Measurements from ENCODE around the gene APOBEC3G. TPM values are rescaled to one million over a fixed set of nuclear protein-coding genes. Genes with fewer than 3 reads are reported as not detected.
"Not testable (repeated sequence)": the region's sequence is repeated elsewhere in the genome, so short reads cannot be mapped to it uniquely, and the experiment has no call there.

Gene APOBEC3G
- total and polyA plus RNA-seq, 2 experiments from 2014 or later, result 1.3 to 4.6 TPM

DNA sequence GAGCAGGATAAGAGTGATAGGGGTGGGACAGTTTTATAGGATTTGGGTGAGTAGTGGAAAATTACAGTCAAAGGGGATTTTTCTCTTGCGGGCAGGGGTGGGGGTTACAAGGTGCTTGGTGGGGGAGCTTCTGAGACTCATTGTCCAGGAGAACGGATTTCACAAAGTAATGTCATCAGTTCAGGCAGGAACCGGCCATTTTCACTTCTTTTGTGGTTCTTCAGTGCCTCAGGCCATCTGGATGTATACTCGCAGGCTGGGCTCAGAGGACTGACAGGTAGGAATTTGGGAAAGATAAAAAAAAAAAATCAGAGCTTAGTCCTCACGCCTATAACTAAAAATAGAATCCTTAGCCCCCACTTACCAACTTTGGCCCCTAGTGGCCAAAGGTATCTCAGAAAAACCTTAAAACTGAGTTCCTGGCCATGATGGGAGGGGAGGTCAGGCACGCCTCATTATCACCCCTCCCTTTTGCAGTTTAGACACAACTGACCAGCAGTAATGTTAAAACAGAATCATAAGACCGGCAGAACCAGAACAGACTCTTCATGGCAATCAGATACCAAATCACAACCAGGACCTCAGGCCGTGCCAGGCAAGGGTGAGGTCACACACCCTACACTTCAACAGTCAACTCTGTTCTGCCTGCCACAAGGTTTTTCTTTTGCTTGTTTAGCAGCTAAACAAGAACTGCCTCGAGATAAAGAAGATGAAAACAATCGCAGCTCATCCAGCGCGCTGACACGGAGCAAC, 8.9 kb upstream of the APOBEC3G start:
- H3K4me3 ChIP-seq, result no peak overlapping the region
- 34% methylated on average over 13 of the region's 13 CpGs for WGBS (ENCODE audit: low lambda C conversion rate, missing lambda C conversion rate)

DNA sequence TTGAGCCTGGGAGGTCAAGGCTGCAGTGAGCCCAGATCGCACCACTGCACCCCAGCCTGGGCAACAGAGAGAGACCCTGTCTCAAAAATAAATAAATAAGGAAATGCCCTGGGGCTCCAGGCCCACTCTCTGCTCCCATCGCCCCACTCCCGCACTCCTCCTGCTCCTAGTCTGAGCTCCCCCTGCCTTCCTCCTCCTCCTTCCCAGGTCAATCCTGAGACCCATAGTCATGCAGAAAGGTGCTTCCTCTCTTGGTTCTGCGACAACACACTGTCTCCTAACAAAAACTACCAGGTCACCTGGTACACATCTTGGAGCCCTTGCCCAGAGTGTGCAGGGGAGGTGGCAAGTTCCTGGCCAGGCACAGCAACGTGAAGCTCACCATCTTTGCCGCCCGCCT, 6.9 kb upstream of the APOBEC3G start:
- no peaks in the 10 kb centered on the region for H3K36me3 ChIP-seq (replicated peaks; ENCODE audit: insufficient read depth, low read depth)
- DNase-seq (ENCODE audit: low spot score), result no peak
- no peaks in the 10 kb centered on the region for H3K9me3 ChIP-seq (ENCODE audit: low read depth)
- H3K4me1 ChIP-seq (ENCODE audit: insufficient read depth), result no peaks in the 10 kb centered on the region
- H3K4me2 ChIP-seq, result no peak overlapping the region
- no peak for TF ChIP-seq EZH2 (IDR thresholded peaks at IDR 0.05; ENCODE audit: borderline replicate concordance)
- TF ChIP-seq, protein P1, sequence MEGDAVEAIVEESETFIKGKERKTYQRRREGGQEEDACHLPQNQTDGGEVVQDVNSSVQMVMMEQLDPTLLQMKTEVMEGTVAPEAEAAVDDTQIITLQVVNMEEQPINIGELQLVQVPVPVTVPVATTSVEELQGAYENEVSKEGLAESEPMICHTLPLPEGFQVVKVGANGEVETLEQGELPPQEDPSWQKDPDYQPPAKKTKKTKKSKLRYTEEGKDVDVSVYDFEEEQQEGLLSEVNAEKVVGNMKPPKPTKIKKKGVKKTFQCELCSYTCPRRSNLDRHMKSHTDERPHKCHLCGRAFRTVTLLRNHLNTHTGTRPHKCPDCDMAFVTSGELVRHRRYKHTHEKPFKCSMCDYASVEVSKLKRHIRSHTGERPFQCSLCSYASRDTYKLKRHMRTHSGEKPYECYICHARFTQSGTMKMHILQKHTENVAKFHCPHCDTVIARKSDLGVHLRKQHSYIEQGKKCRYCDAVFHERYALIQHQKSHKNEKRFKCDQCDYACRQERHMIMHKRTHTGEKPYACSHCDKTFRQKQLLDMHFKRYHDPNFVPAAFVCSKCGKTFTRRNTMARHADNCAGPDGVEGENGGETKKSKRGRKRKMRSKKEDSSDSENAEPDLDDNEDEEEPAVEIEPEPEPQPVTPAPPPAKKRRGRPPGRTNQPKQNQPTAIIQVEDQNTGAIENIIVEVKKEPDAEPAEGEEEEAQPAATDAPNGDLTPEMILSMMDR (IDR thresholded peaks at IDR 0.05; ENCODE audit: poor library complexity), result no peak
- no peak for TF ChIP-seq EZH2phosphoT487 (IDR thresholded peaks at IDR 0.05; ENCODE audit: low read depth, severe bottlenecking, unreplicated experiment)
- no peaks in the 10 kb centered on the region for H4K20me1 ChIP-seq (ENCODE audit: insufficient read depth, poor library complexity, severe bottlenecking)
- no peaks in the 10 kb centered on the region for H3K27me3 ChIP-seq
- 87% methylated on average over 7 of the region's 7 CpGs for WGBS (ENCODE audit: low lambda C conversion rate, missing lambda C conversion rate)
- no peak overlapping the region for H2AFZ ChIP-seq
- no peak overlapping the region for H3K4me3 ChIP-seq
- no peaks in the 10 kb centered on the region for H3K79me2 ChIP-seq
- no peak overlapping the region for H3K27ac ChIP-seq
- no peaks in the 10 kb centered on the region for H3K9me2 ChIP-seq (replicated peaks; ENCODE audit: insufficient read depth)

More for the DNA sequence above, 8.9 kb upstream of the APOBEC3G start:
- H2AFZ ChIP-seq, result no peak overlapping the region
- H3K27ac ChIP-seq, result no peak overlapping the region
- H3K4me2 ChIP-seq, result no peak overlapping the region
- no peak for DNase-seq (ENCODE audit: low spot score)
- no peaks in the 10 kb centered on the region for H3K79me2 ChIP-seq
- H3K4me1 ChIP-seq (ENCODE audit: insufficient read depth), result no peaks in the 10 kb centered on the region
- no peaks in the 10 kb centered on the region for H3K9me2 ChIP-seq (replicated peaks; ENCODE audit: insufficient read depth)
- H3K9me3 ChIP-seq (ENCODE audit: low read depth), result no peaks in the 10 kb centered on the region
- H4K20me1 ChIP-seq (ENCODE audit: insufficient read depth, poor library complexity, severe bottlenecking), result no peaks in the 10 kb centered on the region
- H3K27me3 ChIP-seq, result no peaks in the 10 kb centered on the region
- TF ChIP-seq EZH2phosphoT487 (IDR thresholded peaks at IDR 0.05; ENCODE audit: low read depth, severe bottlenecking, unreplicated experiment) (no peak), EZH2 (IDR thresholded peaks at IDR 0.05; ENCODE audit: borderline replicate concordance) (no peak)
- TF ChIP-seq, protein P1 (IDR thresholded peaks at IDR 0.05; ENCODE audit: poor library complexity), result no peak
- no peaks in the 10 kb centered on the region for H3K36me3 ChIP-seq (replicated peaks; ENCODE audit: insufficient read depth, low read depth)

DNA sequence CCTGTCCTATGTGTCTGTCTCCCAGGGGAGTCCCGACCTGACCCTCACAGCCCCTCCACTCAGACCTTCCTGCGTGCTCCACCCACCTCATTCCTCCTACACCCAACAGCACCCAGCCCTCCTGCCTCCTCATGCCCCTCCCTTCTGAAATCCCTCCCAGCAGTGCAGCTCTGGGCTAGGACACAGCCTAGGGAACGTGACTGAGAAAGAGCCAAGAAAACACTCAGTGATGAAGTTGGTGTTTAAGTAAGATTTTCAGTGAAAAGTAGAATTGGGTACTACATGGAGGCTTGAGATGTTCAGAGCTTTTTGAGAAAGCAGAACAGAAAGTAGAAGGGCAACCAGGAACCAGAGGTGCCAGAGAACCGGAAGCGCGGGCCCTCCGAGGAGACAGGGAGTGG, 4.5 kb upstream of the APOBEC3G start:
- H2AFZ ChIP-seq; H3K27me3 ChIP-seq; H3K4me3 ChIP-seq; H3K79me2 ChIP-seq; H3K27ac ChIP-seq; H3K9me3 ChIP-seq (ENCODE audit: low read depth); H3K9me2 ChIP-seq (replicated peaks; ENCODE audit: insufficient read depth); DNase-seq (ENCODE audit: low spot score); H3K36me3 ChIP-seq (replicated peaks; ENCODE audit: insufficient read depth, low read depth); H3K4me1 ChIP-seq (ENCODE audit: insufficient read depth); H4K20me1 ChIP-seq (ENCODE audit: insufficient read depth, poor library complexity, severe bottlenecking); H3K4me2 ChIP-seq: not testable (repeated sequence)
- 81% methylated on average over 7 of the region's 7 CpGs for WGBS (ENCODE audit: low lambda C conversion rate, missing lambda C conversion rate)

DNA sequence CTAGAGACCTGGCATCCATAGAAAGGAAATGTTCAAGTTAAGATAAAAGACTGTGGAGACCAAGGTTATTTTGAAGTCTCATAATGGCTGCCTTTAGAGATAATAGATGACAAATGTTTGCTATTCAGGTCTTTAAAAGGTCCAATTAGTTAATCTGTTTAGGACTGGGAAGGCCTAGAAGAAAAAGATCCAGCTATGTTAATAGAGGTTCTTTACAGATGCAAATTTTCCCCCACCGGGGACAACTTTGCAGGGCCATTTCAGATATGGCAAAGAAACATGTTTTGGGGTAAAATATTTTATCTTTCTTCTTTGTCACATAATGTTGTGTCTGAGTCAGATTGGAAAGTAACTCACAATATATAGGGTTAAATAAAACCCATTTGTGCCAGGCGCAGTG, 3.1 kb upstream of the APOBEC3G start:
- no peak for DNase-seq (ENCODE audit: low spot score)
- H3K9me3 ChIP-seq (ENCODE audit: low read depth), result no peaks in the 10 kb centered on the region
- no peak overlapping the region for H3K4me2 ChIP-seq
- 48% methylated on average over 2 of the region's 2 CpGs for WGBS (ENCODE audit: low lambda C conversion rate, missing lambda C conversion rate)
- H3K9me2 ChIP-seq (replicated peaks; ENCODE audit: insufficient read depth), result no peaks in the 10 kb centered on the region
- no peaks in the 10 kb centered on the region for H3K36me3 ChIP-seq (replicated peaks; ENCODE audit: insufficient read depth, low read depth)
- TF ChIP-seq EZH2 (IDR thresholded peaks at IDR 0.05; ENCODE audit: borderline replicate concordance) (no peak), EZH2phosphoT487 (IDR thresholded peaks at IDR 0.05; ENCODE audit: low read depth, severe bottlenecking, unreplicated experiment) (no peak)
- TF ChIP-seq, protein P1 (IDR thresholded peaks at IDR 0.05; ENCODE audit: poor library complexity), result no peak
- no peaks in the 10 kb centered on the region for H3K79me2 ChIP-seq
- H3K27ac ChIP-seq, result no peak overlapping the region
- no peaks in the 10 kb centered on the region for H3K27me3 ChIP-seq
- no peak overlapping the region for H3K4me3 ChIP-seq
- H3K4me1 ChIP-seq (ENCODE audit: insufficient read depth), result no peaks in the 10 kb centered on the region
- H2AFZ ChIP-seq, result no peak overlapping the region
- no peaks in the 10 kb centered on the region for H4K20me1 ChIP-seq (ENCODE audit: insufficient read depth, poor library complexity, severe bottlenecking)

DNA sequence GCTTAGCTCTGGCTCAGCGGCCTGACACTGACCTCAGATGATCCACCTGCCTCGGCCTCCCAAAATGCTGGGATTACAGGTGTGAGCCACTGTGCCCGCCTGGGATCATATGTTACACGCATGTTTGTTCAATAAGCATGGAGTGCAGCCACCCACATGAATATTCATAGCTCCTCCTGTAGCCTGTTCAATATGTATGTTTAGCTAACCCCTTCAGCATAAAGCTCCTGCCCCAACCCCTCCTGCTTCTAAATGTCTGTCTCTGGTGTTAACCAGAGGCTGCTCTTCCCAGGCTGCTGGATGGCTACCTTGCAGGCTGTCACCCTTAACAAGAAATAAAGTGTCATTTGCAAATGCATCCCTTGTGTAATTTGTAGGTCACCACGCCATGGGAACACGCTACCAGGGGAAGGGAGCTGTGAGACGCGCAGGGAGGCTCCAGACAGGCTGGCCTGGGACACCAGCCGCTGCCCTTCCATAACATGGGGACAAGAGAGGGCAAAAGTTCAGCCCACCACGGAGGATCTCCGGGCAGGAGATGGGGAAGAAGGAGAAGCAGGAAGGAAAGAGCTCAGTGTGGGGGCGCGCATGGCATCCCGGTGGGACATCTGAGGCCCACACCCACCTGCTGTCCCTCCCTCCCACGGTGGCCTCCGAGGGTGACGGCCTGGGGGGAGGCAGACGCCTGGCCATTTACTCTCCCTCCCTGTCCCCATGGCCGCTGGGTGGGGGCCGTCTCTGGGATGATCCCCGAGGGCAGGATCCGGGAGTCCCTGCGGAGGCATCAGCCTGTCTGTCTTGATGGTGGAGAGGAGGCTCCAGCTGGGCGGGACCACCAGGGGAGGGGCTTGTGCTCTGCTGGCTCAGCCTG, 685 bp upstream of the APOBEC3G start:
- H3K9me2 ChIP-seq (replicated peaks; ENCODE audit: insufficient read depth); H3K27ac ChIP-seq; DNase-seq (ENCODE audit: low spot score); H3K4me3 ChIP-seq; H3K9me3 ChIP-seq (ENCODE audit: low read depth); H3K36me3 ChIP-seq (replicated peaks; ENCODE audit: insufficient read depth, low read depth); H3K27me3 ChIP-seq; H4K20me1 ChIP-seq (ENCODE audit: insufficient read depth, poor library complexity, severe bottlenecking); H3K4me1 ChIP-seq (ENCODE audit: insufficient read depth); H3K79me2 ChIP-seq; H2AFZ ChIP-seq: not testable (repeated sequence)
- peak overlapping the region; percentile 74 for H3K4me2 ChIP-seq
- 28% methylated on average over 22 of the region's 24 CpGs for WGBS (ENCODE audit: low lambda C conversion rate, missing lambda C conversion rate)
